Choroid plexus epithelial cell (primary cell): ENCODE results near the gene PGAP3.

ENCODE experiments used
- DNase-seq: peaks from one replicate; pipeline ENCODE4 v3.0.0-alpha.2; 2010; ENCODE audit warnings: low read depth
- H3K4me3 ChIP-seq: 2 replicates; pipeline ENCODE4 v1.5.1; 2011; ENCODE audit warnings: low read depth, mild to moderate bottlenecking, control low read depth, low read length, moderate library complexity
- CTCF ChIP-seq: conservative IDR thresholded peaks from 2 replicates; pipeline ENCODE4 v1.5.1; 2011; ENCODE audit warnings: low read depth, mild to moderate bottlenecking, control low read depth, inconsistent platforms, low read length, moderate library complexity

Gene PGAP3

GRCh38 chr17:39631403-39631802, 56.5 kb downstream of the PGAP3 start:
- no peak overlapping the region for H3K4me3 ChIP-seq
- no peak for DNase-seq
- TF ChIP-seq CTCF, result no peak

DNA sequence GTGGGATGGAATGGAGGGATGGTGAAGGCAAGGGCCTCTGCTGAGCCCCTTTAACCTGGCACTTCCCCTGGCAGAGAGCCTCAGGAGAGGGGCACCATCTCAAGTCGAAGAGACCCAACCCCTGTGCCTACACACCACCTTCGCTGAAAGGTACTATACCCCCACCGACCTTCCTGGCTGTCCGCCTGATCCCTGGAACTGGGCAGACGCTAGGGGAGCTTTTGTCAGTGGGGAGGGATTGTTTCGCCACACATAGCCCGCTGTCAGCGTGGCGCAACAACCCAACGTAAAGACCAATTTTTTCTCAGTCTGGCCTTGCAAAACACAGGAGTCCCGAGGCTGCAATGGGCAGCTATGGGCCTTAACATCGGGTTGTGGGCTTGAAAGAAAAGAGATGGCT, 58.0 kb downstream of the PGAP3 start:
- no peak overlapping the region for H3K4me3 ChIP-seq
- TF ChIP-seq CTCF, result no peak
- DNase-seq, result no peak

GRCh38 chr17:39629494-39629880, 58.4 kb downstream of the PGAP3 start:
- no peak overlapping the region for H3K4me3 ChIP-seq
- no peak for DNase-seq
- no peak for TF ChIP-seq CTCF

GRCh38 chr17:39628655-39629493, 59.0 kb downstream of the PGAP3 start:
- TF ChIP-seq CTCF, result no peak
- no peak for DNase-seq
- H3K4me3 ChIP-seq, result no peak overlapping the region

GRCh38 chr17:39627712-39628516, 59.9 kb downstream of the PGAP3 start:
- no peak for DNase-seq
- no peak for TF ChIP-seq CTCF
- H3K4me3 ChIP-seq, result peak overlapping the region; percentile 29

DNA sequence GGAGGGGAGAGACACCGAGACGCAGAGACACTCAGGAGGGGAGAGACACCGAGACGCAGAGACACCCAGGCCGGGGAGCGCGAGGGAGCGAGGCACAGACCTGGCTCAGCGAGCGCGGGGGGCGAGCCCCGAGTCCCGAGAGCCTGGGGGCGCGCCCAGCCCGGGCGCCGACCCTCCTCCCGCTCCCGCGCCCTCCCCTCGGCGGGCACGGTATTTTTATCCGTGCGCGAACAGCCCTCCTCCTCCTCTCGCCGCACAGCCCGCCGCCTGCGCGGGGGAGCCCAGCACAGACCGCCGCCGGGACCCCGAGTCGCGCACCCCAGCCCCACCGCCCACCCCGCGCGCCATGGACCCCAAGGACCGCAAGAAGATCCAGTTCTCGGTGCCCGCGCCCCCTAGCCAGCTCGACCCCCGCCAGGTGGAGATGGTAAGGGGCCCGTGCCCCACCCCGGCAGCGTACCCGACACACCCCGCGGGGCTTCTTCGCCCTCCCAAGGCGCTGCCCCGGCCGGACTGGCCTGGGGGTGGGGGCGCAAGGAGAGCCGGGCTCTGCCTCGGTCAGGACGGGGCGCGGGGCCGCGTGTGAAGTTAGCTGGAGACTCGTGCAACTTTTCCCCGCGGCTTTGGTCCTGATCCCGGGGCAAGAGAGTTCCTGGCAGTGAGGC, 60.7 kb downstream of the PGAP3 start:
- no peak for DNase-seq
- no peak for TF ChIP-seq CTCF
- peak overlapping the region; percentile 41 for H3K4me3 ChIP-seq
